CD4-positive, alpha-beta T cell treated with Interleukin-4 for 1 hour (primary cell): ENCODE measurements around the gene RRP7A.
"Not testable (repeated sequence)": the region's sequence is repeated elsewhere in the genome, so short reads cannot be mapped to it uniquely, and the experiment has no call there.

Experiments used
- DNase-seq, 2 donors: peaks; one replicate each; pipeline ENCODE4 v3.0.0-alpha.2; 2020 to 2022

Gene RRP7A

GRCh38 chr22:42493393-42493792 is 26.2 kb downstream of the RRP7A start:
- DNase-seq = no peak

DNA sequence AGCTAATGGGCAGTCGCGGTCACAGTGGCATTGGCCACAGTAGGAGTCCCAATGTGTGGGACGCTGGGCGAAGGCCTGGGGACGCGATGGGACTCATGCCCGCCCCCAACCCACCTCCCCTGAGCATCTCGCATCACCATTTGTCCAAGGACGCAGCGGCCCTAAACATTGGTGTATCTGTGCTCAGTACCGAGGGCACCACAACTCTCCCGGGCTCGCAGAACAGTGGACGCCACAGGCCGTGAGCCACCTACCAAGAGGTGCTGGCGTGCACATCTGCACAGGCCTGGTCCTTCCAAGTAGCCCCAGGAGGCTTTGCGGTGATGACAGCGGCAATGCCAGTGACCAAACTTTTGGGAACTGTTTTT is 27.3 kb downstream of the RRP7A start:
- DNase-seq = no peak

DNA sequence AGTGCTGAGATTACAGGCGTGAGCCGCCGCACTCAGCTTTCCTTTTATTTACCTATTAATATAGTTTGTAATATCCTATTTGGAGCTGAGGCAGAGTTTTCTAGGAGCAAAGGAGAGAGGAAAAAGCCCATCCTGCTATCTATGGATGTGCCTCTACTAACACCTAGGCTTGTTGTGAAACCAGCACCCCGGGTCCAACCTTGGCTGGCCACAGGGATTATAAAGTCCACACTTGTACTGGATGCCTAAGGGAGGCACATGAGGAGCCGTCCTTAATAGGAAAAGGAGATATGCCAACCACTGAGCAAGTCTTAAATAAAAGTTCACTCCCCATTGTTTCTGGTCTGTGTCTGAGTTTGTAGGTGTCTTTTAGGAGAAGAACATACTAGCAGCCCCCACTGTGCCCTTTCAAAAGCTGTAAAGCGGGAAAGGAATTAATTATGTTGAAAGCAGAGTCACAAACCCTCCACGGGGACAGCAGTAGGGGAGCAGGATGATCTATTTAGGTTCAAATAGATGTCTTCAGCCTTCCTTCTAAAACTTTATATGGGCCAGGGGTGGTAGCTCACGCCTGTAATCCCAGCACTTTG is 29.3 kb downstream of the RRP7A start:
- DNase-seq = no peak

DNA sequence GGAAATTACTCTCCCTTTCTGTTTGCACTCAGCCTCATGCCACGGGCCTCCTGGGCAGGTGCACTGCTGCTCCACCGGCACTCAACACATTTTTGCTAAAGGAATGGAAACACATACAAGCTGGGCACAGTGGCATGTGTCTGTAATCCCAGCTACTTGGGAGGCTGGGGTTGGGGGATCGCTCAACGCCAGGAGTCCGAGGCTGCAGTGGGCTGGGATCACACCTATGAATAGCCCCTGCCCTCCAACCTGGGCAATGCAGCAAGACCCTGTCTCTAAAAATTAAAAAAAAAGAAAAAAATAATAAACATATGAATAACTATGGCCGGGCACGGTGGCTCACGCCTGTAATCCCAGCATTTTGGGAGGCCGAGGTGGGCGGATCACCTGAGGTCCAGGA is 30.6 kb downstream of the RRP7A start:
- no peak for DNase-seq

GRCh38 chr22:42484506-42484905 is 35.1 kb downstream of the RRP7A start:
- no peak for DNase-seq

DNA sequence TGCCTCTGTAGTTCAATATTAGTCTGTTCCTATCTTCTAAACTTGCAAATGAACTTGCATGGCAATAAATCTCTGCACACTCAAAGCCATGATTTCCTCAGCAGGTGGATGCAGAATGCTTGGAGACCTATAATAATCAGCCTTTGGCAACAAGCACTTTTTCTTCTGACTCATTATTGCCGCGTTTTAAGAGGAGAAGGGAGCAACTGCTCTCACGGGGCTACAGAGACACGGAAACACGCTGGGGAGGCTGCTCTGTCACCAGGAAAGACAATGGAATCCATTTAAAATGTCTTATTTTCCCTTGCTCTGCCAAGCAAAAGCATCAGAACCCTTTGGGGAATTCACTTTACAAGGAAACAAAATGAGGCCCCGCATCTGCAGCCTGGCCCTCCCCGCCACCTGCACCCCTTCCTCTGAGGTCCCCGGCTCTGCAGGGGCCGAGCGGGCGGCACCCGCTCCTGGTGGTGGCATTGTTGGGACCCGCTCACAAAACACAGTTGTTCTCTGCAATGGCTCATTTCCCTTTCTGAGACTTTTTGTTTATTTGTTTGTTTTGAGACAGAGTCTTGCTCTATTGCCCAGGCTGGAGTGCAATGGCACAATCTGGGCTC is 35.9 kb downstream of the RRP7A start:
- DNase-seq = not testable (repeated sequence)

DNA sequence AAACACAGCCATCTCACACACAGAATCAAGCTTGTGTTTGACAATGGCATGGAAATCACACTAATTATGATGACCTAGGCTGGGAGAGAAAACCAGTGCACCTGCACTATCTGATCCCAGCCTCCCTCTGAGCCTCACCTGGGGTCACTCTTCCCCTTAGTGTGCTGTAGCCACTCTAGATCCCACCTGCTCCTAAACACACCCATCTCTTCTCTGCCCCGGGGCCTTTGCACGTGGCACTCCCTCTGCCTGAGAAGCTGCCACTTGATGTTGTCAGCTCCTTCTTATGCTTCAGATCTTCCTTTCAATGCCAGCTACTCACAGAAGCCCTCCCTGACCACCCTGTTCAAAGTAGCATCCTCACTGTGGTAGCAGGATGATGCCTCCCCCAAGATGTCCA is 44.5 kb downstream of the RRP7A start:
- DNase-seq = no peak

DNA sequence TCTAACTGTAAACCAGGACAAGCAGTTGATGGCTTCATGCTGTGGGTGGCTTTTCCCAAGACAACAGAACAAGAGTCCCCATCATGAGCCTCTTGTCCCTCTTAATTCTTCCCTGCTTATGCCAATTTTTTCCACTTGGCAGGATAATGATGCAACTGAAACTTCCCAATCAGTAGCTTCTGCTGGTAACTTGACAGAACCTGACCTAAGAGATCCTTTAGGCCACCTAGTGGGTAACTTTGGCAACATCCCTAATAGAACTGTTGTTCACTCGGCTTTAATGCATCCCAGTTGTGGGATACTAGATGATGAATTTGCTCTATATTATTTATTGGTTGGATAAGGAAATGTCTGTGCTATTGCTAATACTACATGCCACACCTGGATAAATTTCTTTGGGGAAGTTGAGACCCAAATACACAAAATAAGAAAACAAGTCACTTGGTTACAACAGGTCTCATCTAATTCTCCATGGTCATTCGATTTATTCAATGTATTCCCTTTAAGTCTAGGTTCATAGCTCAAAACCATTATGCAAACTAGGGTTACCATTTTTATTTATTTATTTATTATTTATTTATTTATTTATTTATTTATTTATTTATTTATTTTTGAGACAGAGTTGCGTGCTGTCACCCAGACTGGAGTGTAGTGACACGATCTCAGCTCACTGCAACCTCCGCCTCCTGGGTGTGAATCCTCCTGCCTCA is 46.0 kb downstream of the RRP7A start:
- DNase-seq = peak in 1 of 2 donors; percentile 46

GRCh38 chr22:42472671-42473070 is 46.9 kb downstream of the RRP7A start:
- no peak for DNase-seq

DNA sequence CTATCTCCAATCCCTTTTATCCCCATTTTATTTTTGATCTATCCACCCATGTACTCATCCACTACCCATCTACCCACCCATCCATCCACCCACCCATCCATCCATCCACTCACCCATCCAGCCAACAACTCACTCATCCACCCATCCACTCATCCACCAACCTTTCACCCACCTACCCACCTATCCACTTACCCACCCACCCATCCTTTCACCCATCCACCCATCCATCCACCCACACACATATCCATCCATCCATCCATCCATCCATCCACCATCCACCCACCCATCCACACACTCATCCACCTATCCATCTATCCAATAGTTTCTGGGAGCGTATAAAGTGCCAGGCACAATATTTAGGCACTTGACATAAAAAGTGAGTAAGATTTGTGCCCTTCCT is 48.2 kb downstream of the RRP7A start:
- no peak for DNase-seq

DNA sequence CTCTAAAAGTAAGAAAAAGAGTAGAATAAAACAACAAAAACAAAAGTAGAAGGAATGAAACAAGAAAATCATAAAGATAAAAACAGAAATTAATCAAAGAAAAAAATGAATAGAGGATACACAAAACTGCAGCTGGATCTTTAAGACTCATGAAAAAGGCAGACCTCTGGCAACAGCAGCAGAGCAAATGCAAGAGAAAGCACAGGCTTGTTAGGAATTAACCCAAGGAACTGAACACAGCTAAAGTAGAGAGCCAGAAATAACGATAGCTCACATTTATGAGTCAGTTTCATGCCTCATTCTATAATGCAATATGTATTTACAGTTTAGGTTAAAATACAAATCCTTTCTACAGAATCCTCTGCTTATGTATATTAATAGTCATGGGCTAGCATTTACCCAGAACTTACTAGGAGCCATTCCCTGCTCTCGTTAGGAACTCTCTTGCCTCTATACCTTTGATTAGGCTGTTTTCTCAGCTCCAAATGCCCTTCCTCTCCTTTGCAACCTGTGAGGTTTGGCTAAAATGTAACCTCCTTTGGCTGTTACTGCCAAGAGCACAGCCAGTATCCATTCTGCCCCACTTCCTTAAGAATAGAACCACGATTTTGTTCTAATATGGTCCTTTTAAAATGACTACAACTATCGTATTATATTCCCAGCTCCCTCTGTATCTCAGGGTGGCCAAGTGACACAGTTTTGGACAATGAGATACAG is 49.1 kb downstream of the RRP7A start:
- no peak for DNase-seq

DNA sequence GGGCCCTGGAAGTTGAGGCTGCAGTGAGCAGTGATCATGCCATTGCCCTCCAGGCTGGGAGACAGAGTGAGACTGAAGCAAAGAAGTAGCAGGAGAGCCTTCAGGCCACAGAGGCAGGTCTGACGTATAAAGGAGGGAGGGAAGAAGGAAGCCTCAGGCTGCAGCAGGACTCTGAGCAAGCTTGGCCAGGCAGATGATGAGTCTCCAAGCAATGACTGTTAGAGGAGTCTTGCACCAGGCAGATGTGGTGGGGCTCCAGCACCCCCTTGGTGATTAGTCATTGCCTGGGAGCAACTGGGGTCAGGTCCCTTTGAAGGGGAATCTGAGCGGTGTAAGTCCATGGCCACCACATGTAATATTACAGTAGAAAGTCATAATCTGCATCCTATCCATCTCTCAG is 50.8 kb downstream of the RRP7A start:
- DNase-seq = no peak

DNA sequence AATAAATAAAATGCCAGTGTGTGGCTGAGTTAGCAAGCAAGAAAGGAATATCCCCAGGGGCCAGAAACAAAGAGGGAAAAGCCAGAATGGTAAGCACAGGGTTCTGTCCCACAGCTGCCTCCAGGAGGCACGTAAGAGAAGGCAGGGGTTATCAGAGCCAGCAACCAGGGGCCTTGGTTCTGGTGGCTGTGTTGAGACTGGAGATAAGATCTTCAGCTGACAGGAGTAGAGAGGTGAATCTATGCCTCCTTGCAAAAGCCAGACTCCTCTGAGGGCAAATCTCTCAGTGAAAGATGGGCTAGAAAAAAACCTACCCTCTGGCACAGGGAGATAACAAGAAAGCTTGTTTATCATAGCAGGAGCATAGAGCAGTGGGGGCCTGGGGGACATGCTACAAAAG is 57.6 kb downstream of the RRP7A start:
- DNase-seq = no peak

DNA sequence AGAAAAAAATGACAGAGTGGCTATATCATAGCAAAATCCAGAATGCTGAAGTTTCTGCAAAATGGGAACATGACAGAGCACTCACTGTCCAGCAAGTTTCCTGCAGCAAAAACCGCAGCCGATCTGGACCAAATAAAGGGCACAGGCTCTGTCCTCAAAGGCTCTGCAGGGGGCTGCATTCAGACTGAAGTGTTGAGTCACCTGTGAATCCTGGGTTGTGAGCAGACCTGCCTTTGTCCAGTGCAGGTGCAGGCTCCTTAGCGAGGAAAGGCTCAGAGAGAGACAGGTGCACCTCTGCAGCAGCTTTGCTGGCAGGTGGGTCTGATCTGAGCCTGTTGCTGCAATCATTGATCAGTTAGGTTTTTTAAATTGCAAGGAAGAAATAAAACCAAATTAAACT is 58.1 kb downstream of the RRP7A start:
- no peak for DNase-seq
